HG03066 (cell line): ENCODE data around the gene IP6K2.
A peak's percentile ranks its signal among the peaks of the same experiment; 100 is the strongest.

Source experiments
- ATAC-seq: cut with Tn5 transposase; IDR thresholded peaks from one replicate; pipeline ENCODE4 v1.9.1; 2021; ENCODE audit warnings: low read depth; ENCODE audit not compliant: unreplicated experiment

The IP6K2 gene

DNA sequence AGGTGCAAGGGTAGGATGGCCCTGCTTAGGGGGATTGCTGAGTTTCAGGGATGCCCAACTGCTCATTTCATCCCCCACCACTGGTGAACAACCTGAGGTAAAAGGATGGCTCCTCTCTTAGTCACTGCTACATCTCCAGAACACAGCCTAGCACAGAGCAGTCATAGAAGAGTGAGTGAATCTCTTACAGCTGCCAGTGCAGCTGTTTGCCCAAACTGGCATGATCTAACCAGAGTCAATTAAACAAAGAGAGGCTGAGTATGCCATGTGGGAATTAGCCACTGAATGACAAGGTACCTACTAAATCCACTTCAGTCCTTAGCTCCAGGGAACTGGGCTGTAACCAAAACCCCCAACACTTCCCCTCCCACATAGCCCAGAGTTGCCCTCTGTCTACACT, 24.5 kb downstream of the IP6K2 start:
- no peak for ATAC-seq

DNA sequence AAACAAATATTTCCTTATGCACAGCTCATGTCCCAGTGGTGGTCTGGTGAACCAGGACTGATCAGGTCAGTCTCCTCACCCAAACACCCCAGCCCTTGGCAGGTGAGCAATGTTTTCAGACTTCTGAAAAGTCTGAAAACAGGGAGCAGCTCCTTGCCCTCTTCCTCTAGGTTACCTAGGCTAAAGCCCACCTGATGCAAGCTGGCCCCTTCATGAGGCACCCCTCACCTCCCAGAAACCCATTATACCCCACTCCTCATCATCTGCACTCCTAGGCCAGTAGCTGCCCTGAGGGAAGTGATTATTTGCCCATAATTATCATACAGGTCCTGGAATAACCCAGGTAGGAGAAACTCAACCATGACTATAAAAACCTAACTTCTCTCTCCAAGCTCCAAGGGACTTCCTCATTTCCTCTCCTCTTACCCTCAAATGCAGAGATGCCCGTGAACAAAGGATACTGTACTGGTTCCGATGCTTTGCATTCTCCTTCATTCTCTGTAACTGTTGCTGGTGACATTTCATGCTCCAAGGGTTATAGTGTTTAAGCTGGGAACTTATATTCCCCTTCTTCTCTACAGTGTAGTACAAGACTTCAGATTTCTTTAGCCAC, 26.1 kb downstream of the IP6K2 start:
- no peak for ATAC-seq

DNA sequence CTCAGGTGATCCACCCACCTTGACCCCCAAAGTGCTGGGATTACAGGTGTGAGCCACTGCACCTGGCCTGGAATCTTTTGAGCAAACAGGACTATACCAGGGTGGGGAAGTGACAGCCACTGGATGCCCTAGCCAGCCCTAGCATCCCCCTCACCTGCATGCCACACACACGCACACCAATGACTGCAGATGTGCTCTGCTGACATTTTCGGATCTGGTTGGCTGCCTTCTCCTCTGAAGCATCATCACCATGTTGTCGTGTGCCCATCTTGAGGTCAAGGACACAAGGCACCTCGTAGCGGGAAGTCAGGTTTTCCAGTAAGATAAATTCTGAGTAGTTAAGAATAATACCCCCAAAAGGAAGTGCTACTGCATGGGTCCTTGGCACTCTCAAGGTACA, 27.6 kb downstream of the IP6K2 start:
- ATAC-seq, result no peak

DNA sequence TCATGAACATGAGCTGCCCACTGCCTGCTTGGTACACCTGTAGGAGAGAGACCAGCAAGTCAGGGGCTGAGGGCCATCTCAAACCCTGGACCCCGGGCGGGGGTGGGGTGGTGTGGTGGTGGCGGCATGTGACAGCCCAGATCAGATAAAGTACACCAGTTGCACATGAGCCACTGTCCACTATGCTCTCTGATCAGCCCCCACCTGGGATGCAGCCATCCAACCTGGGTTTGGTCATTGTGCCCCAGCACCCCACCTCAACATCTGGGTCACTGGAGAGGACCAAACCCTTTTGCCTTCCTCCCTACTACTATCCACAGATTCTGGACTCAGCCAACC, 28.3 kb downstream of the IP6K2 start:
- ATAC-seq, result no peak

DNA sequence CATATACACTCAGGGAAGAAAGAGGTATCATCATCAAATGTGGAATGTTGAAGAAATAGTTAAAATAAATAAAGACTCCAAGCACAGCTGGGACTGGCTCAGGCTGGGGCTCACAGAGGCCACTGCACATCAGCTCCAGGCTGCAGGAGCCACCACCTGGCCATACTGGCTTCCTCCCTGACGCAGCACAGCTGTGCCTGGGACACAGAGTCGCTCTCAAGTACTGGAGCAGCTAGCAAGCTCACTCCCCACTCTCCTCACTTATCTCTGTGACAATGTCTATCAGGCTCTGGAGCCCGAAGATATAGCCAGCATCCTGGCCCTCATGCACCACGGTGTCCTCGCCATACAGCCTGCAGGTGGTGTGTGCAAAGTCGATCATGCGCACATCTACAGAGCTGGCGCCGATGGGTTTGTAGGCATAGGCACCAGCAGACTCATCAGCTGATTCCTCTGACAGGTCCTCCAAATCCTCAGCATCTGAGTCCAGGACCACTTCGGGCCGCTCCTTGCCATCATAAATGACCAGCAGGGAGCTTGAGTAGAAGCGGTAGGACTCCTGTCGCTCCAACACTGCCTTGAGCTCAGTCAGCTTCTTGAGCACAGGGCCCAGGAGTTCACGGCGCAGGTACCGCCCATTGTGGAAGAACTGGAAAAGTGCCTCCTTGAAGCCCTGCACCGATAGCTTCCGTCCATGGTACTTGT, 28.8 kb downstream of the IP6K2 start:
- ATAC-seq, result no peak

DNA sequence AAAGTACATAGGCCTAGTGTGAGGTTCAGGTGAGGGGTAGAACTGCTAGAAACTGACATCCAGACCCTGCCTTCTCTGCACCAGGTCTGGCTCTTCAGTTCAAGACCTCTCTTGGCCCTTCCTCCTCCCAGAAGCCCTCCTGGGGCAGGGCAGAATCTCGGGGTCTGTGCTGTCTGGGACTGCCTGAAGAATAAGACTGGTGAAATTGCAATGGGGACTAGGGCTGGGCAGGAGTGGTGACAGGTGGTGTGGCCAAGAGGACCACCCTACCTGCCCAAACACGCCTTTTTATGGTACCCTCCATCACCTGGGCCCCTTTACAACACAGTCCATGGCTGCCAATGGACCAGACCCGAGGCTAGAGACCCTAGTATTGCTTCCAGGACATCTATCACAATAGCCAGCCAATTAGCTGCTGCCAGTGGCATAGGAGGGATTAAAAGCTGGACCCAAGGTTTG, 29.8 kb downstream of the IP6K2 start:
- no peak for ATAC-seq

DNA sequence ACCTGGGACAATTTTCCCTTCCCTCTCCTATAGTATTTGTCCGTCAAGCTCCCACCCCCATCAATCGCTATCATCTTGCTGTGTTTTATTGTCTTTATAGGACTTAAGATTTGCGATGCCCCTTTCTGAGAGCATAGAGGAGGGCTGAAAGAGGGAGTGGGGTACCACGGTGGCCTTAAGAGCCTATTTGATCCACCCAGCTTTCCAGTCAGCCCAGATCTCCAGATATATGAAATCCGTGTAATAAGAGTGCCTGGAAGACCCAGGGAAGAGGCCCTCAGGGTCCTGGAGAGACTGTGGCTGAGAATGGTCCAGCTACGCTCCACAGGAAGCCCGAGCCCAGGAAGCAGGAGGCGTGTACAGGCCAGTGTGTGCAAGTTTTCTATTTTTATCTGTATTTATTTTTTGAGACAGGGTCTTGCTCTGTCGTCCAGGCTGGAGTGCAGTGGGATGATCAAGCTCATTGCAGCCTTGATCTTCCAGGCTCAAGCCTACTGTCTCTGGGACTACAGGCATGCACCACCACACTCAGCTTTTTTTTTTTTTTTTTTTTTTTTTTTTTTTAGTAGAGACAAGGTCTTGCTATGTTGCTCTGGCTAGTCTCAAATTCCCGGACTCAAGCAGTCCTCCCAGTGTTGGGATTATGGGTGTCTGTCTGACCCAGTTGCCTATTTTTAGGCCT, 30.3 kb downstream of the IP6K2 start:
- no peak for ATAC-seq

DNA sequence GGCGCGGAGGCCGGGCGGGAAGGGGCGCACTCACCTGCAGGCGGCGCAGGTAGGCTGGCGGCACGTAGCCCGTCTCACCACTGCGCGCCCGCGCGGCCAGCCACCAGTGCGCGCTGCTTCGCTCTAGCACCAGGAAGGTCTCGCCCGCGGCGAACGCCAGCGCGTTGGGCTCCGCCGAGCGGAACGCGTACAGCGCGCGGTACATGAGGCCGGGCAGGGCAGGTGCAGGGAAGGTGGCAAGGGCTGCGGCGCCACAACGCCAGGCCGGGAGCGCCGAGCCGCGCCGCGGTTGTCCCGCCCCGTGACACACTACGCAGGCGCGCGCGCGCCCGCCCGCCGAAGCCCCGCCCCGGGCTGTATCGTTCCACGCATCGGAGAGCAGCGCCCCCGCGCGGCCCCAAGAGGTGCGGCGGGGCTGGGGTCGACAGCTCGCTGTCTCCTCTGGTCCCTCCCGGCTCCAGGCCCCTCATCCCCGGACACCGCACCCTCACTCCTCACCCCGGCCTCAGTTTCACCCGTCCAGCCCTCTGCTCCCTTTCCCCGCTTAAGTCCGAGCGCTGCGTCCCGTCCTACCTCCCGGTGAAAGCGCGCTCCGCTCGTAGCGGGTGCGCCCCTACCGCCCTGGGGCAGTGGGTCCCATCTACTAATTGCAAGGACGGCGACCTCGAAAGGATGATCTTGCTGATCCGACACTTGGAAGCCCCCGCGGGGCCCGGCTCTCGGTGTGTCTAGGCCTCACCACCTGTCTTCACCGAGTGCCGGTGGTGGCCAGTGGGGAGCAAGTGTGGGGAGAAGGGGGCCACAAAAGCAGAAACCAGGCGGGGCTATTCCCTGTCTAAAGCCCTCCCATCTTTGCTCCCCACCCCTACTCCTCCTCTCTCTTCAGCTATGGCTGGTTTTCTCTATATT, 31.2 kb downstream of the IP6K2 start, which contains the start of gene NCKIPSD:
Gene NCKIPSD, minus strand, starts transcription at position 313 of the 909 bp plus-strand sequence. Its CDS starts 108 bp downstream, at position 205.
- ATAC-seq, result peak; percentile 75

DNA sequence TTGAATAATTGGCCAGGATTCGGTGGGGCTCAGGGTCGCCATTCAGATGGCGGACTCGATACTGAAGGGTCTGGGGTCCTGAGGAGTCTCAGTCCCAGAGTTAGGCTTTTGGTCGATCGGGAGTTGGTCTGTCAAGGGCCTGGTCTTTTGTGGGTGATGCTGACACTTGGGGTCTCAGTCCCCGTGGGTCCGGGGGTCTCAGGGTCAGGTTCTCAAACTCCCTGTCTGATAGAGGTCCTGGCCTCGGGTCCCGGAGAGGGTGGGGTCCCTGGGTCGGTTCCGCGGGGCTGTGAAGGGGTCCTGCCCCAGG, 31.8 kb downstream of the IP6K2 start:
- ATAC-seq, result no peak

DNA sequence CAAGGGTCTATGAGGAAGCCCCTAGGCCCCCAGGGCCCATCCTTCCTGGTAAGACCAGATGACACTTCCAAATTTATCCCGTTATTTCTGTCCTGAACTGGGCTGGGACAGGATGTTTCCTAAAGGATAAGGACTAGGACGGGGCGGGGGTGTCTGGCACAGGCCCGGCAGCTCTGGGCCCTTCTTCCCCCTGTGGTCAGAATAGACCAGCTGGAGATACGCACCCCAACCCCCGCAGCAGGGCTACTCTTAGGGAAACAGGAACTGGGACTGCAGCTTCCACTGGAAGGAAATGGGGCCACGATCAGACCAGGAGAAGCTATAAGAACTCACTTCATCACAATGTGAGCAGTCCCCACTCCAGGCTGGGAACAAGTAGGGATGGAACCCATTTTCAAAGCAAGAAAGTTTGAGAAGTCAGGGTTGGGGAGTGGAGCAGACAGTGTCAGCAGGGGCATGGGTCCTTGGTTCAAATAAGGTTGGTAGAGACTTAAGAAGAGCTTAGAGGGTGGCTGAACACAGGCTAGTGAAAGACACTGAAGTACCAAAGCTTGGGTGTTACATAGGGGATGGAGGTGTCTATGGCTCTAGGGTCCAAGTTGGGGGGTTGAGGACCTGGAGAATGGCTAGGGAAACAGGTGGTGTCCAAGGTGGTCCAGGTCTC, 32.4 kb downstream of the IP6K2 start:
- no peak for ATAC-seq

DNA sequence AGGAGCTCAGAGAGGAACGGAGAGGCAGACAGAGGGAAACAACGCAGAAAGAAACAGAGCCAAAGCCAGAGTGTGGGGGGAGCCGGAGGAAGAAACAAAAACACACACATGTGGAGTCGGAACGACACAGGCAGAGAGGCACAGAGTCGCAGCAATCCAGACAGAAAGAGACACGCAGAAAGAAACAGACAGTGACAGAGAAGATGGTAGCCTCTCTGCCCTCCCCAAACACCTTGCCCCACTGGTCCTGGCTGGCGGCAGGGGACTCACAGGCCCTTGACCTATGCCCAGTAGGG, 33.0 kb downstream of the IP6K2 start:
- no peak for ATAC-seq

DNA sequence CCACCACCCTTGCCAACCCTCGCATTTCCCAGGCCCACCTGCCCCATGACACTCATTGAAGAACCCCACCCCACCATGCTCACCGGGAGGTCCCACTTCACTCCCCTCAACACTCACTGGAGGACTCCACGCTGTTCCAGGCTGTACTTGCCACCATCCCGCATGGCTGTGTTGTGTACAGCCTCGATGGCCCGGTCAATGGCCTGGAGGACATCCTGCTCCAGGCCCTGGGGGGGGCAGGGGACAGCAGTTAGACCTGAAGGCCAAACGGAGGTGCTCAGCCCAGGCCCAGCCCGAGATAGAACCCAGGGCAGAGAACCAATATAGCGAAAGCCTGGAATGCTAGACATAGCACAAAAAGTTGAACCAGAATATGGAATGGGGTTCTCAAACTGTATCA, 34.2 kb downstream of the IP6K2 start:
- no peak for ATAC-seq

DNA sequence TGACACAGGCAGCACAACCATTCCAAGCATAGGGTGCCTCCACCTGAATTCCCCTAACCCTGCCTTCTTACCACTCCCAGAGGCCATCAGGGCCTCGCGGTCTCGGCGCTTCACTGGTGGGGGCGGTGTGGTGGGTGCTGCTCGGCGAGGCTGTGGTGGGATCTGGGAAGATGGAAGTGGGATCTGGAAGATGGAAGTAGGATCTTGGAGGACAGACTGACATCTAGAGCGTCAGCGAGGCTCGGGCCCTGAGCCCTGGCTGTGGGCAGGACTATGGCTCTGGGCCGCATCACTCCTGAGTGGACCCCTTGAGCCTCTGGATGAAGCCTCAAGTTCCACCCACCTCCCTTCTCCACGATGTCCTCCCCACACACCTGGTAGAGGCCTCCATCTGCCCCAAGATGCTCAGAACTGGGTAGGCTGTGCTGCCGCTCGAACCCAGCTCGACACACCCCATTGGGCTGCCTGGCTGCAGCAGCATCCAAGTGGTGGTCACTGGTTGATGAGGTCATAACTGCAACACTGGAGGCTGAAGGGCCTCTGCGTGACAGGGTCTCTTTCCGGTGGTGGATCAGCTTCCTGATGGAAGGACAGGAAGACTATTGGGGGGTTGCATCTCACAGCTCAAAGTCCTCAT, 34.9 kb downstream of the IP6K2 start:
- no peak for ATAC-seq

DNA sequence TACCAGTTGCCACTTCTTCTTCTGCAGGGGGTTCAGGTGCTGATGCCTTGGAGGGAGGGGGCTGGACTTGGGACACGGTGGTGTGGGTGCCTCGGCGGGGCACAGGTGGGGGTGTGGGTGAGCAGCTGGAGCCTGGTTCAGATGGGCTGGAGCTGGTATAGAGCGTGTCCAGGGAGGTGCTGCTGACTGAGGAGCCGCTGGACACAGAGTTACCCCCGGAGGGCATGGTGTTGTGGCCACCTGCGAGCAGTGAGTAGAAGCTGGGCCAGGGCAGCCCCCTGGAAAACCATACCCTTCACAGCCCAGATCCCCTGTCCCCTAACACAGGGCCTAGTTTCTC, 35.5 kb downstream of the IP6K2 start:
- no peak for ATAC-seq

DNA sequence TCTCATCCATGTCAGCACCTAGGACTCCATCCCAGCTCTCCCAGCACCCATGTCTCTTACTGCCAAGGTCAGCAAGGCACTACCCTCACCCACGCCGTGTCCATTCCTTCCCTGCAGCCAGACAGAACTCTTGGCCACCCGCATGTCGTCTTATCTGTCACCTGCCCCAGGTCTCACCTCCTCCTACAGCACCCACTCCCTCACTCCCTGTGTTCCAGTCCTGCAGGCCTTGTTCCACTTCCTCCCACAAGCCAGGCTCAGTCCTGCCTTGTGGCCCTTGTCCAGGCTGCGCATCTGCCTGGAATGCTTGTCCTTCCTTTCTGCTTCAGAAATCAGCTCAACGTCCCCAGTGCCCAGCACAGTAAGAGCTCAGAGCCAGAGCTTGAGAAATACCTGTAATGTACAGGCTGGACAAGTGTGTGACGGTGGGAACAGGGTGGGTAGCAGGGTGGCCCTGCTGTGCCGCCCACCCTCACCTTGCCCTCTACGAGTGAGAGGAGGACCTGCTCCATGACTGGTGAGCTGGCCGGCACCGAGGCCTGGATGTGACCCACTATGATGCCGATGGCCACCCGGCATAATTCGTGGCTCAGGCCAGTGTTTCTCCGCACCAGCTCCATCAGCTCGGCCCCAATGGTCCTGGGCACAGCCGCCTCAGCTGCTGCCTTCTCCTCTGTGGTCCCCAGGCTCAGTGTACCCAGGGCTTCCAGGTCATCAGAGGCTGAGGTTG, 36.0 kb downstream of the IP6K2 start:
- ATAC-seq, result no peak

DNA sequence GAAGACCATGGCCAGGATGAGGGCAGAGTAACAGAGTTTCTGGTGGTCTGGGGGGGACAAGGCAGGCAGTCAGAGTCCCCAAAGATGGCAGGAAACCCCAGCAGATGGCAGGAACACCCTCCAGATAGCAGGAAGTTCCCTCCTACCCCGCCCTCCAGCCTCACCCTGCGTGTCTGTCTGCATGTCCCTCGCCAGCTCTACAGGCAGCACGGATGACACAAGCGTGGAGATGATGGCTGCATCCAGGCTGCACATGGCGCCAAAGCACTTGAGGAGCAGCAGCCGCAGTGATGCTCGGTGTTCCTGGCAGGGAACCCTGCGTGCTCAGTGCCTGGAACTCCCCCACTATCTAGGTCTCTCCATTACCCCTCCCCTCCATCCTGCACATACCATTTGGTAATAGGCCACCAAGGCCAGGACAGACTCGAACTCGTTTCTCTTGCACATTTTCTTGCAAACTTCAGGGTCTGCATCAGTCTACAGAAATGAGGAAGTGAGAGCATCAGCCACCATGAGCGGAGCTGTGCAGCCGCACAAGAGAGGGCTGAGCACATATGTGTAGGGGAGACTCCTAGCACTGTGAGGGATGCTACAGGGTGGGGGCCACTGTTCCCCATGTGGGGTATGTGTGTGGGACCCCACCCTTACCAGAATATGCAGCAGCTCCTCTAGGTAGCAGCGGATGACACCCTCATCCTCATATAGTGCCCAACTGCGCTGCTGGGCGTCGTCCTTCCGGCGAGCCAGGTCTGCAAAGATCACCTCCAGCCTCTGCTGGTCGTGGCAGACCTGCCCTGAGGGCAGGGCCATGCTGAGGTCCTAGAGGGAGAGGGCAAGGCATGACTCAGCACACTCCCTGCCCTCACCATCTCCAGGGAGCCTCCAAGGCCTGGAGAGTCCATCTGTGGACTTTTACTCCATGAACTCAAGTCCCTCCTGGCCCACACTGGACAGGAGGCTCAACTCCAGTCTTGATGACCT, 37.3 kb downstream of the IP6K2 start:
- ATAC-seq, result no peak

DNA sequence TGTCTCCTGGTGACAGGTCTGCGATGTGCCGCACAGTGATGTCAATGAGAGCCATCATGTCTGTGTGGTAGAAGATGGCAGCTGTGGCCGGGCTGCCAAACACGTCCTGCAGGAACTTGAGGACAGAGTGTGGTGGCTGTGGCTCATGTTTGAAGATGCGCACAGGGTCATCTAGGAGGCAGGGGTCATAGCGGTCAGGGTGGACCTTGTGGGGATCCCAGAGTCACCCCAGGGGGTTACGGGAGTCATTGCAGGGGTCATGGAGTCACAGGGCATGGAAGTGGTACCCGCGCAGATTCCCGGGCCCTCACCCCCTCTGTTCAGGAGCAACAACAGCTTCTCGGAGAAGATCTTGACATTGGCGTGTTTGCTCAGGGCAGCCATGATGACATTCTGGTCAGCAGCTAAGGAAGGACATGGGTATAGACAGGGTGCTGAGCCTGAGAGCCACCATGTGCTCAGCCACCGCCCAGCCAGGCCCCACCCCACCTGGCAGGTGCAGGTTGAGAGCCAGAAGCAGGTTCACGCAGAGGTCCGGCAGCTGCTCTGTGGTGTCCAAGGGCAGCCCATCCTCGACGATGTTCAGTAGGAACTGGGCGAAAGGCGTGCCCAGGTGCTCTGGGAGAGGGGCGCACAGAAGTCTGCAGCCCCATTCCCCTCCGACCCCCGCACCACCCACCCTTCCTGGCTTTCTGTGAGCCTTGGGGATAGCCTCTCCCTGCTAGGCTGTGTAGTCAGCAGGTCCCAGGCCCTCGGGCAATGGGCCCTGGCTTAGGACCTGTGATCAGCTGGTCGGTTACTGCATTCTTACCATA, 38.2 kb downstream of the IP6K2 start:
- ATAC-seq, result no peak

DNA sequence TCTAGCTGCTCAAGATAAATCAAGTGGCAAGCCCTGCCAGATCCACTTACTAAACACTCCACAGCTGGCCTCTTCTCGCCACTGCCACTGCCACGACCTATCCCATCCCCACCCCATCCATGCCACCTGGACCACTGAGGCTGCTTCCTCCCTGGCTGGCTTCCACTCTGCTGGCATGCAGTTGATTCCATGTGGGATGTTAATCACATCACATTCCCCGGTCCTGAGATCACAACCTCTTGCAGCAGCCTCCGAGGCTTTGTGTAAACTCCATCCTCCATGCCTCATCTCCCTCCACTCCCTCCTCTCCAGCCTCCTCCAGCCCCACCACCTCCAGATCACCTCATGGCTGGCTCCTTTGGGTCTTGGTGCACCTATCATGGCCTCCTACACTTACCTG, 39.0 kb downstream of the IP6K2 start:
- ATAC-seq, result no peak
